ENCODE measurements around the gene MYO1E.

- TF ChIP-seq CTCF (IDR thresholded peaks at IDR 0.05; ENCODE audit: insufficient read depth, low read length, poor library complexity, severe bottlenecking) (no peak), EZH2phosphoT487 (conservative IDR thresholded peaks at IDR 0.05; ENCODE audit: low read length) (no peak)
Measured at GRCh38 chr15:59281699-59282098, 91.0 kb downstream of the MYO1E start.
